Lower leg skin (tissue), 3 donors: ENCODE results near the gene FUT8.

ENCODE experiments used
- CTCF ChIP-seq, 3 donors: fragments of 450-650 bp; IDR thresholded peaks; one replicate each; pipeline ENCODE4 v1.5.1; 2016; ENCODE audit warnings: antibody characterized with exemption in 3 of 3, mild to moderate bottlenecking in 3 of 3, moderate library complexity in 2 of 3
- POLR2A ChIP-seq, 2 donors: fragments of 450-650 bp; IDR thresholded peaks; one replicate each; pipeline ENCODE4 v1.6.1; 2016 to 2017; ENCODE audit warnings: antibody characterized with exemption in 2 of 2, mild to moderate bottlenecking in 1 of 2, moderate library complexity in 1 of 2

- no peak for TF ChIP-seq CTCF (IDR thresholded peaks at IDR 0.05)
- TF ChIP-seq POLR2A (IDR thresholded peaks at IDR 0.05), result no peak
Observed at GRCh38 chr14:65419593-65420252, 7.2 kb downstream of the FUT8 start.
